Measurements from ENCODE around the gene PLEKHJ1. TPM values are rescaled to one million over a fixed set of nuclear protein-coding genes. Genes with fewer than 3 reads are reported as not detected.

PLEKHJ1 gene
- total and polyA plus RNA-seq, 9 of the 15 experiments (the other 6 are each of a cell fraction or from before 2014, with no cell fraction given) = 1.5 to 188 (median 63.9) TPM

GRCh38 chr19:2237051-2237868 is 1.1 kb upstream of the PLEKHJ1 start (continued):
- TF ChIP-seq, protein P1, sequence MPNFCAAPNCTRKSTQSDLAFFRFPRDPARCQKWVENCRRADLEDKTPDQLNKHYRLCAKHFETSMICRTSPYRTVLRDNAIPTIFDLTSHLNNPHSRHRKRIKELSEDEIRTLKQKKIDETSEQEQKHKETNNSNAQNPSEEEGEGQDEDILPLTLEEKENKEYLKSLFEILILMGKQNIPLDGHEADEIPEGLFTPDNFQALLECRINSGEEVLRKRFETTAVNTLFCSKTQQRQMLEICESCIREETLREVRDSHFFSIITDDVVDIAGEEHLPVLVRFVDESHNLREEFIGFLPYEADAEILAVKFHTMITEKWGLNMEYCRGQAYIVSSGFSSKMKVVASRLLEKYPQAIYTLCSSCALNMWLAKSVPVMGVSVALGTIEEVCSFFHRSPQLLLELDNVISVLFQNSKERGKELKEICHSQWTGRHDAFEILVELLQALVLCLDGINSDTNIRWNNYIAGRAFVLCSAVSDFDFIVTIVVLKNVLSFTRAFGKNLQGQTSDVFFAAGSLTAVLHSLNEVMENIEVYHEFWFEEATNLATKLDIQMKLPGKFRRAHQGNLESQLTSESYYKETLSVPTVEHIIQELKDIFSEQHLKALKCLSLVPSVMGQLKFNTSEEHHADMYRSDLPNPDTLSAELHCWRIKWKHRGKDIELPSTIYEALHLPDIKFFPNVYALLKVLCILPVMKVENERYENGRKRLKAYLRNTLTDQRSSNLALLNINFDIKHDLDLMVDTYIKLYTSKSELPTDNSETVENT (CRISPR knock-in tag; IDR thresholded peaks at IDR 0.05) = no peak
- TF ChIP-seq ZNF354B (CRISPR knock-in tag; IDR thresholded peaks at IDR 0.05) (no peak), ZNF395 (CRISPR knock-in tag; IDR thresholded peaks at IDR 0.05) (no peak), NFIC (IDR thresholded peaks at IDR 0.05) (no peak), SMC3 (conservative IDR thresholded peaks at IDR 0.05; ENCODE audit: insufficient read depth, low read depth, low read length) (no peak), PHTF2 (CRISPR knock-in tag; IDR thresholded peaks at IDR 0.05) (no peak), ADNP (tag; IDR thresholded peaks at IDR 0.05) (peak; percentile 94), ZBTB34 (CRISPR knock-in tag; IDR thresholded peaks at IDR 0.05) (no peak), CTCF (IDR thresholded peaks at IDR 0.05 in 2 of 3, conservative IDR thresholded peaks at IDR 0.05 in 1 of 3; ENCODE audit: insufficient read depth in 2 of 3, low read depth in 1 of 3, low read length in 3 of 3) (no peak), ZNF263 (CRISPR knock-in tag; IDR thresholded peaks at IDR 0.05; ENCODE audit: borderline replicate concordance) (no peak), ETV5 (CRISPR knock-in tag; IDR thresholded peaks at IDR 0.05; ENCODE audit: low read depth) (no peak), CEBPG (CRISPR knock-in tag; IDR thresholded peaks at IDR 0.05) (no peak), CEBPG (tag; conservative IDR thresholded peaks at IDR 0.05 in 1 of 2, IDR thresholded peaks at IDR 0.05 in 1 of 2) (no peak)
- TF ChIP-seq, protein P2, sequence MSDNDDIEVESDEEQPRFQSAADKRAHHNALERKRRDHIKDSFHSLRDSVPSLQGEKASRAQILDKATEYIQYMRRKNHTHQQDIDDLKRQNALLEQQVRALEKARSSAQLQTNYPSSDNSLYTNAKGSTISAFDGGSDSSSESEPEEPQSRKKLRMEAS (CRISPR knock-in tag; IDR thresholded peaks at IDR 0.05) = no peak
- TF ChIP-seq, protein P3, sequence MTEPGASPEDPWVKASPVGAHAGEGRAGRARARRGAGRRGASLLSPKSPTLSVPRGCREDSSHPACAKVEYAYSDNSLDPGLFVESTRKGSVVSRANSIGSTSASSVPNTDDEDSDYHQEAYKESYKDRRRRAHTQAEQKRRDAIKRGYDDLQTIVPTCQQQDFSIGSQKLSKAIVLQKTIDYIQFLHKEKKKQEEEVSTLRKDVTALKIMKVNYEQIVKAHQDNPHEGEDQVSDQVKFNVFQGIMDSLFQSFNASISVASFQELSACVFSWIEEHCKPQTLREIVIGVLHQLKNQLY (CRISPR knock-in tag; conservative IDR thresholded peaks at IDR 0.05) = no peak

Data from K562 (cell line).